Activated CD4-positive, alpha-beta T cell treated with anti-CD3 and anti-CD28 coated beads, Interleukin-2, amount 50 U/mL, for 48 hours (primary cell): ENCODE measurements around the gene MCUB.
A peak's percentile ranks its signal among the peaks of the same experiment; 100 is the strongest.
"Not testable (repeated sequence)": the region's sequence is repeated elsewhere in the genome, so short reads cannot be mapped to it uniquely, and the experiment has no call there.

Source experiments
- DNase-seq, 2 experiments: peaks; one replicate each; pipeline ENCODE4 v3.0.0-alpha.2; 2020

MCUB gene

GRCh38 chr4:109559983-109560686 lies at the start of gene MCUB:
MCUB (plus strand) TSS chr4:109560246; CDS start chr4:109560338, 92 bp downstream.
- DNase-seq = peak; percentile 90 to 92

DNA sequence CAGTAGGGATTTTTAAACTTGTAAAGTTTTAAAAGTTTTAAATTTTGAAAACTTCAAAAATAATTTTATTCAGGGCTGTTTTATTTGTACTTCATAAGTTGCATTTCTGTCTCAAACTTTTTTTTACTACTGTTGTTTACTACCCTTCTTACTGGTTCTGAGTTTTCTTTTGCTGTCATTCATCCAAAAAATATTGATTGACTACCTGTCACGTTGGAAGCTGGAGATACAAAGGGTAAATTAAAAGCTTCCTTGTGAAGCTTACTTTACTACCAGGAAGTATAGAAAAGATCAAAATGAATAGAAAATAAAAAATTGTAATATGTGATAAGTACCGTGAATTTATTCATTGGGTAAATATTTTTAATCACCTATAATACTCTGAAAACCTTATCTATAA lies 49.4 kb upstream of the MCUB start:
- no peak for DNase-seq

GRCh38 chr4:109511414-109511813 lies 48.6 kb upstream of the MCUB start:
- no peak for DNase-seq

- DNase-seq = not testable (repeated sequence)
Observed at GRCh38 chr4:109513368-109513767, 46.7 kb upstream of the MCUB start.

DNA sequence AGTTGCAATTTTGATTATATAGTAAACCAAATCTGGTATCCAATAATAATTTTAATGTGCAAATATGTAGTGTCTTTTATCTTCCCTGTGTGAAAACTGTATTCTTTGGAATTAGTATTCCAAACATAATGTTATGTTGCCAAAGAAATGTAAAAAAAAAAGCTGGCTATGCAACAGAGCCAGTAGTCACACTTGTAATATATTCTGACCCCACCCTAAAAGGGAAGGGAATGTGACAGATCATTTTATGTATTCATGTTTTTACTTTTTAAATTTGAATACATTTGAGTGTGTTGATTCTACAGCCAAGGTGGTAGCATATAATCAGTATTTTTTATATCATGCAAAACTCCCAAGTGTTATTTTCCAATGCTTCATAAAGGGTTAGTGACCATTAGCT lies 27.9 kb upstream of the MCUB start:
- DNase-seq = no peak

- no peak for DNase-seq
Observed at GRCh38 chr4:109545401-109545800, 14.6 kb upstream of the MCUB start.

- DNase-seq = no peak
Observed at GRCh38 chr4:109547394-109547793, 12.7 kb upstream of the MCUB start.

DNA sequence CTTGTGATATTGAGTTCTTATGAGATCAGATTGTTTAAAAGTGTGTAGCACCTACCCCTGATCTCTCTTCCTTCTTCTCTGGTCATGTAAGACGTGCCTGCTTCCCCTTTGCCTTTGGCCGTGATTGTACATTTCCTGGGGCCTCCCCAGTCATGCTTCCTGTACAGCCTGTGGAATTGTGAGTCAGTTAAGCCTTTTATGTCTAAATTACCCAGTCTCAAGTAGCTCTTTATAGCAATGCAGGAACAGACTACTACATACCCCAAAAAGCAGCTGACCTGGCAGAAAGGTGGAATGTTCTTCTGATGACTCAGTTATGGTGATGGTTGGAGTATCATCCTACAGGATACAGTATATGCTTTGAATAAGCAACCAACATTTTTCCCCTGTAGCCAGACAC lies 11.4 kb upstream of the MCUB start:
- DNase-seq = peak; percentile 12 to 56

- no peak for DNase-seq
Observed at GRCh38 chr4:109552237-109552636, 7.8 kb upstream of the MCUB start.

DNA sequence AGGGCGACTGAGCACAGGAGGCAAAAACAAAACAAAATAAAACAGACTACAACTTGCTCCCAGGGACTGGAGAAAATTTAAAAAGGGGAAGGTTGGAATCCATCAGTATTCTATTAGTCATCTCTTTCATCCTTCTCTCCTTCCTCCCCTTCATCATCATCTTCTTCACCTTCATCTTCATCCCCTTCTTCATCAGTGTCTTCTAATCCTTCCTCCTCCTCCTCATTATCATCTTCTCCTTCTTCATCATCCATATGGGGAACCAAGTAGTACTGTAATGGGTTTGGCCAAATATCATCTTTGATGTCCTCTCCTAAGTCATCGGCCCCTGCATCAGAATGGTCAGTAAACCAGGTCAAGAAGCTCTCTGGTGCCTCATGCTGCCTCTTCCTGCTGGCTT lies 6.9 kb upstream of the MCUB start:
- DNase-seq = no peak

- no peak for DNase-seq
Observed at GRCh38 chr4:109554971-109555370, 5.1 kb upstream of the MCUB start.

DNA sequence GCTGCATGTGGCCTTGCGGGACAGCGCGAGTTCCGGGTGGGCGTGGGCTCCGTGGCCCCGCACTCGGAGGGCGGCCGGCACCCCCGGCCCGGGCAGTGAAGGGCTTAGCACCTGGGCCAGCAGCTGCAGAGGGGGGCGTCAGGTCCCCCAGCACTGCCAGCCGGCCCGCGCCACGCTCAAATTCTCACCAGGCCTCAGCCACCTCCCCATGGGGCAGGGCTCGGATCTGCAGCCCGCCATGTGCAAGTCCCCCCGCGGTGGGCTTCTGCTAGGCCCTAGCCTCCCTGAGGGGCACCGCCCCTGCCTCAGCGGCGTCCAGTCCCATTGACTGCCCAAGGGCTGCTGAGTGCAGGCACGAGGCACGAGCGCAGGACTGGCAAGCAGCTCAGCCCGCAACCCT lies 2.6 kb upstream of the MCUB start:
- DNase-seq = no peak

DNA sequence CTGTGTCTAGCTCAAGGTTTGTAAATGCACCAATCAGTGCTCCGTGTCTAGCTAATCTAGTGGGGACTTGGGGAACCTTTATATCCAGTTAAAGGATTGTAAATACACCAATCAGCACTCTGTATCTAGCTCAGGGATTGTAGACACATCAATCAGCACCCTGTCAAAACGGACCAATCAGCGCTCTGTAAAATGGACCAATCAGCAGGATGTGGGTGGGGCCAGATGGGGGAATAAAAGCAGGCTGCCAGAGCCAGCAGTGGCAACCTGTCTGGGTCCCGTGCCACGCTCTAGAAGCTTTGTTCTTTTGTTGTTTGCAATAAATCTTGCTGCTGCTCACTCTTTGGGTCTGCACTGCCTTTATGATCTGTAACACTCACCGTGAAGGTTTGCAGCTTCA lies 2.0 kb upstream of the MCUB start:
- DNase-seq = peak in 1 of 2 experiments; percentile 32

DNA sequence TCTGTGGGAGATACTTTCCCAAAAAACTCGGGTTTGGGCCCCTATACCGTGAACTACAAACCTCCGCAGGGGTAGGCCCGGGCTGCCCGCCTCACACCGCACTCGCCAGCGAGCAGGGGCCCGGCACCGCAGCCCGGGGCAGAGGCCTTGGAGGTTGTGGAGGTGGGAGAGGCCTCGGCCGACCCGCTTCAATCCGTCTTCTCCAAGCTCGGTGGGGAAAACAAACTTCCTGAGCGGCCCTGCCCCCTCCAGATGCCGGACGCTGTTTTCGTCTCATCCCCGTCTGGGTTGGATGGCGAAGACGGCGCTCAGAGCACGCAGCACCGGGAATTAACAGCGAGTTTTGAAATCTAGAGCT lies 442 bp upstream of the MCUB start:
- DNase-seq = peak; percentile 50 to 61

DNA sequence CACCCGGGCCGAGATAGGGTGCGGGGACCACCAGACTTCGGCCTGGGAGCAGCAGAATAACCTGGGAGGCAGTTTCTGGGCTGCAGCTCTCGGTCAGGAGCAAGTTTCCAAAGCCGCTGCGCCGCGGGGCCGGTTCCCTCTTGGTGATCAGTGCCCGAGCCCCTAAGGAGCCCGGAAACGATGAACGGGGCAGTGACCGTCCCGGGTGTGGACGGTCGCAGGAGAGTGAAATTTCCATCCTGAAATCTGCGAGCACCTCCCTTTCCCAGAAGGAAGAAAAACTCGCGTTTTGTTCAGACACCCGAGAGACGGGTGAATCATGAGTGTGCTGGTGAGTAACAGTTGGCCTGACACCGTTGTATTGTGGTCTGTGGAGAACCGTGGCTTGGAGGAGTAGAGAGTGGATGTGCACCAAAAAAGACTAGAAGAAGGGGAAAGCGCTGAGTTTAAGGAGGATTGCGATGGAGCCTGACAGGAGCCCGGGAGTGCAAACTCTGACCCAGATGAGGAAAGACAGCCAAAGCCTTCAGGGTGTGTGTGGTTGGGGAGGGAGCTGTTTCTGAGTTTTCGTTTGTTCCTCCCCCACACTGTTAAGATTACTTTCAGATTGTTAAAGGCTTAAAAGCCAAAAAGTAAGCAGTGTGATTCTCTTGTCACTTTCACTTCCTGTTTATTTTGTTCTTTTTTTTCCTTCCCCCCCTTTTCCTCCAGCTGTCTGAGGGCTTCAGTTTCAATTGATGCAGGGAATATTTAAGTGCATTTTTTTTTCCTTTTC lies 828 bp downstream of the MCUB start:
- peak; percentile 57 to 67 for DNase-seq

GRCh38 chr4:109562457-109563239 lies 2.6 kb downstream of the MCUB start:
- DNase-seq = no peak

GRCh38 chr4:109571494-109571893 lies 11.4 kb downstream of the MCUB start:
- no peak for DNase-seq

GRCh38 chr4:109572154-109572553 lies 12.1 kb downstream of the MCUB start:
- no peak for DNase-seq

DNA sequence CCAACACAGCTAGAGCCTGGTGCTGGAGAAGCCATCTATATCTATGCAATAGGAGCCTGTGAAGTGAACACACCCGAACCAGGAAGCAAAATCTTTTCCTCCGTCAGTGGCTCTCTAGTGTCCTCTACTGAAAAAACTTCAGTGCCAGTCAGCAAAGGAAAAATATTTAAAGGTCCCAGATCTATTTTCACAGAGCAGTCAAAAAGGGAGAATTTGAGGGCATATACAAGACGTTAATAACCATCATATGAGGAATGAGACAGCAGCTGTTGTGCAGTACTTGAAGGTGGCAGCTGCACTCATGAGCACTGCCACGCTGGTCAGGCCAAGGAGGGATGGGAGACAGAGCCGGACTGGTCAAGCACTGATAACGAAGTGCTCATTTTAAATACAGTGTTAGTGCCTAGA lies 14.4 kb downstream of the MCUB start:
- DNase-seq = no peak

GRCh38 chr4:109574931-109575804 lies 15.1 kb downstream of the MCUB start:
- no peak for DNase-seq

DNA sequence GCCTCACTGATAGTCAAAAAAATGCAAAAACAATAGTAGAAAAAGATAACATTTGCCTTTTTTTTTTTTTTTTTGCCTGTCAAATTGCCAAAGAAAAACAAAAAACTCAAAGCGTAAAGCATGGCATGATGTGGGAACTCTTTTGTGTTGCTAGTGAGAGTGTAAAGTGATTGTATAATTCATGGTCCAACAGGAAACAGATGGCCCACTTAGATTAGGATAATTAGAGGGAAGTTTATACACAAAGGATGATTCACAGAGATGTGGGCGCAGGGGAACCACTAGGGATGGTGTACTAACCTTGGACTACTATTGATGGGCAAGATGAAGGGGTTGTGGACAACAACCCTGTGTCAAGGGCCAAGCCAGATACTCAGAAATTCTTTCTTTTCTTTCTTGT lies 16.4 kb downstream of the MCUB start:
- no peak for DNase-seq

DNA sequence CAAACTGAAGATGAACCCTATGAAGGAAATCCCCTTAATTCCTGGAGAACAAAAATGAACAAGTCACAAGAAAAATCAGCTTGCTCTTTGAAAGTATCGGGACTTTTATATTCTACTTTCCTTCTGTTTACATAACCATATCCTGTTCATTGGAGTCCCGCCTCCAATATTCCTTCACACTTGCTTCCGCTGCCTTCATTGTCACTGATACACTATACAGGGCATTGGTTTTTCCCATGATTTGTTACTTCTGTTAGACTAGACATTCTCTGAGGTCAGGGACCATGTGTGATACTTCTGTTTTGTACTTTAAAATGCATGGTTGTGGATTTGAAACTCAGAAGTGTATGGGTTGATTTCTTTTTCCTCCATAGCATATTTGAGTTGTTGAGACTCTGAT lies 18.8 kb downstream of the MCUB start:
- DNase-seq = no peak

GRCh38 chr4:109579997-109580396 lies 20.0 kb downstream of the MCUB start:
- not testable (repeated sequence) for DNase-seq
